IMR-90 (cell line): Measurements from ENCODE around the gene RASGRP1. TPM values are rescaled to one million over a fixed set of nuclear protein-coding genes. Genes with fewer than 3 reads are reported as not detected.
A peak's percentile ranks its signal among the peaks of the same experiment; 100 is the strongest.

Experiments used
- ATAC-seq: fragments of 200-7000 bp; cut with Tn5 transposase; 2 replicates; pipeline ENCODE4 v1.9.1; 2020; ENCODE audit warnings: low read depth, mild to moderate bottlenecking, moderate library complexity
- BruUV-seq: library from RNA; stranded (reverse); fragments of 400-500 nt; replicated peaks from 2 replicates; lab custom pipeline; 2021; lab: Mats Ljungman, UMichigan
- CTCF ChIA-PET: fragments of 300-600 bp; formaldehyde crosslinking; extraction: SDS; loops from one replicate; lab custom pipeline; 2021; ENCODE audit warnings: antibody characterized with exemption; lab: Yijun Ruan, JAX
- POLR2A ChIA-PET: fragments of 300-600 bp; sonication (Branson Sonifier 250); formaldehyde crosslinking; loops from one replicate; lab custom pipeline; 2022; ENCODE audit warnings: antibody characterized with exemption; ENCODE audit not compliant: unreplicated experiment; lab: Charles Lee
- DNase-seq: peaks from one replicate; pipeline ENCODE4 v3.0.0; 2013
- H2AFZ ChIP-seq: replicated peaks from 2 replicates; pipeline ENCODE3; 2013; ENCODE audit warnings: low read length, mild to moderate bottlenecking; ENCODE audit not compliant: poor library complexity
- H2AK5ac ChIP-seq: 2 replicates; pipeline ENCODE4 v1.6.1; 2013; ENCODE audit warnings: low read depth, low read length, inconsistent platforms
- H2AK9ac ChIP-seq: replicated peaks from 2 replicates; pipeline ENCODE3; 2013; ENCODE audit warnings: mild to moderate bottlenecking, low read depth, low read length, moderate library complexity; ENCODE audit not compliant: poor library complexity
- H2BK120ac ChIP-seq: 2 replicates; pipeline ENCODE4 v1.6.1; 2013; ENCODE audit warnings: low read depth, low read length, inconsistent platforms
- H2BK15ac ChIP-seq: 3 replicates; pipeline ENCODE4 v1.6.1; 2013; ENCODE audit warnings: low read depth, low read length, inconsistent platforms
- H2BK20ac ChIP-seq: 2 replicates; pipeline ENCODE4 v1.6.1; 2013; ENCODE audit warnings: low read depth, mild to moderate bottlenecking, inconsistent platforms, low read length, moderate library complexity
- H2BK5ac ChIP-seq: 2 replicates; pipeline ENCODE4 v1.6.1; 2013; ENCODE audit warnings: mild to moderate bottlenecking, low read depth, low read length, inconsistent platforms; ENCODE audit not compliant: poor library complexity, severe bottlenecking
- H3K14ac ChIP-seq: replicated peaks from 2 replicates; pipeline ENCODE4 v1.6.1; 2013; ENCODE audit warnings: low read depth, low read length, inconsistent platforms
- H3K18ac ChIP-seq: 2 replicates; pipeline ENCODE4 v1.6.1; 2013; ENCODE audit warnings: low read depth, low read length, control low read depth
- H3K23ac ChIP-seq: 2 replicates; pipeline ENCODE4 v1.6.1; 2013; ENCODE audit warnings: low read depth, low read length, inconsistent platforms
- H3K27ac ChIP-seq: 2 replicates; pipeline ENCODE4 v1.5.1; 2013; ENCODE audit warnings: mild to moderate bottlenecking, control low read depth, low read length; ENCODE audit not compliant: insufficient read depth
- H3K27me3 ChIP-seq: 2 replicates; pipeline ENCODE4 v1.6.1; 2013; ENCODE audit warnings: low read length; ENCODE audit not compliant: control insufficient read depth, insufficient read depth
- H3K36me3 ChIP-seq: 2 replicates; pipeline ENCODE4 v1.6.1; 2013; ENCODE audit warnings: low read length, mixed read lengths; ENCODE audit not compliant: control insufficient read depth, insufficient read depth
- H3K4ac ChIP-seq: 2 replicates; pipeline ENCODE4 v1.6.1; 2013; ENCODE audit warnings: low read depth, low read length, inconsistent platforms
- H3K4me1 ChIP-seq: 2 replicates; pipeline ENCODE4 v1.6.1; 2013; ENCODE audit warnings: low read length, mixed read lengths; ENCODE audit not compliant: control insufficient read depth, insufficient read depth
- H3K4me2 ChIP-seq: 2 replicates; pipeline ENCODE4 v1.6.1; 2013; ENCODE audit warnings: low read depth, mild to moderate bottlenecking, control low read depth, low read length, moderate library complexity
- H3K4me3 ChIP-seq: 2 replicates; pipeline ENCODE4 v1.5.1; 2013; ENCODE audit warnings: low read depth, mild to moderate bottlenecking, control low read depth, low read length, moderate library complexity; ENCODE audit not compliant: insufficient read depth
- H3K56ac ChIP-seq: 2 replicates; pipeline ENCODE4 v1.6.1; 2013; ENCODE audit warnings: low read length, inconsistent platforms; ENCODE audit not compliant: insufficient read depth; ENCODE audit errors: extremely low read depth
- H3K79me1 ChIP-seq, 2 experiments: 2 replicates each; pipeline ENCODE4 v1.6.1; 2013; ENCODE audit warnings: low read length in 2 of 2, inconsistent platforms in 1 of 2, low read depth in 1 of 2
- H3K9ac ChIP-seq: 2 replicates; pipeline ENCODE4 v1.6.1; 2013; ENCODE audit warnings: low read depth, low read length, control low read depth
- H3K9me1 ChIP-seq: 2 replicates; pipeline ENCODE4 v1.6.1; 2013; ENCODE audit warnings: low read length, inconsistent platforms; ENCODE audit not compliant: insufficient read depth
- H3K9me3 ChIP-seq: 2 replicates; pipeline ENCODE4 v1.6.1; 2013; ENCODE audit warnings: low read length; ENCODE audit not compliant: control insufficient read depth, insufficient read depth
- H4K20me1 ChIP-seq: 2 replicates; pipeline ENCODE4 v1.6.1; 2013; ENCODE audit warnings: low read length, inconsistent platforms; ENCODE audit not compliant: insufficient read depth
- H4K5ac ChIP-seq: 2 replicates; pipeline ENCODE4 v1.6.1; 2013; ENCODE audit warnings: mild to moderate bottlenecking, low read depth, low read length, control low read depth
- H4K8ac ChIP-seq, 2 experiments: 2 replicates each; pipeline ENCODE4 v1.6.1; 2013; ENCODE audit warnings: low read depth in 2 of 2, low read length in 2 of 2, control low read depth in 1 of 2, inconsistent platforms in 1 of 2
- H4K91ac ChIP-seq: 2 replicates; pipeline ENCODE4 v1.6.1; 2013; ENCODE audit warnings: low read depth, low read length, inconsistent platforms; ENCODE audit not compliant: insufficient read depth
- BHLHE40 ChIP-seq: fragments of 150-350 bp; IDR thresholded peaks from 2 replicates; pipeline ENCODE4 v1.6.1; 2016; ENCODE audit warnings: mild to moderate bottlenecking, low read depth, low read length
- CEBPB ChIP-seq: IDR thresholded peaks from 2 replicates; pipeline ENCODE4 v1.6.1; 2012; ENCODE audit warnings: low read depth, low read length, improper control_type of control experiment
- CHD1 ChIP-seq: IDR thresholded peaks from 2 replicates; pipeline ENCODE4 v1.6.1; 2012; ENCODE audit warnings: low read depth, low read length, improper control_type of control experiment
- FOS ChIP-seq: fragments of 150-350 bp; IDR thresholded peaks from 2 replicates; pipeline ENCODE4 v1.6.1; 2016; ENCODE audit warnings: low read depth, low read length
- MAFK ChIP-seq: IDR thresholded peaks from 2 replicates; pipeline ENCODE4 v1.6.1; 2012; ENCODE audit warnings: low read depth, low read length, improper control_type of control experiment
- MAZ ChIP-seq: IDR thresholded peaks from 2 replicates; pipeline ENCODE4 v1.6.1; 2012; ENCODE audit warnings: low read depth, mild to moderate bottlenecking, low read length, improper control_type of control experiment, moderate library complexity, borderline replicate concordance
- MXI1 ChIP-seq: IDR thresholded peaks from 2 replicates; pipeline ENCODE4 v1.6.1; 2012; ENCODE audit warnings: low read depth, mild to moderate bottlenecking, low read length, moderate library complexity, borderline replicate concordance
- NFE2L2 ChIP-seq: fragments of 150-350 bp; IDR thresholded peaks from 2 replicates; pipeline ENCODE4 v1.6.1; 2016; ENCODE audit warnings: low read depth, mild to moderate bottlenecking, low read length
- POLR2A ChIP-seq: IDR thresholded peaks from 2 replicates; pipeline ENCODE4 v1.6.1; 2012; ENCODE audit warnings: mild to moderate bottlenecking, low read depth, low read length
- RAD21 ChIP-seq: IDR thresholded peaks from 2 replicates; pipeline ENCODE4 v1.6.1; 2012; ENCODE audit warnings: low read length, improper control_type of control experiment
- RCOR1 ChIP-seq: IDR thresholded peaks from 2 replicates; pipeline ENCODE4 v1.6.1; 2012; ENCODE audit warnings: mild to moderate bottlenecking, low read length, improper control_type of control experiment; ENCODE audit not compliant: insufficient replicate concordance
- RFX5 ChIP-seq: IDR thresholded peaks from 2 replicates; pipeline ENCODE4 v1.8.0; 2012; ENCODE audit warnings: low read depth, mild to moderate bottlenecking, low read length, moderate library complexity
- SMC3 ChIP-seq: fragments of 150-350 bp; IDR thresholded peaks from 2 replicates; pipeline ENCODE4 v1.6.1; 2016; ENCODE audit warnings: low read depth, mild to moderate bottlenecking, antibody characterized with exemption, low read length, moderate library complexity
- WGBS, 2 experiments: methylation state at CpG; one replicate each; pipeline versions ENCODE4 v1.1.5 to v1.1.7; 2013; ENCODE audit warnings: missing lambda C conversion rate in 2 of 2; ENCODE audit not compliant: insufficient read length in 1 of 2; ENCODE audit errors: extremely low coverage in 2 of 2; 5-methylcytosine and 5-hydroxymethylcytosine counted together
- dilution Hi-C: fragments of 300-500 bp; cut with HindIII; formaldehyde crosslinking; loops from one replicate; pipeline ENCODE4 v1.14.3; 2018; ENCODE audit warnings: low sequenced_read_pairs; ENCODE audit not compliant: unreplicated experiment
- in situ Hi-C: fragments of 300-500 bp; cut with MboI; formaldehyde crosslinking; loops from 3 replicates; pipeline ENCODE4 v1.14.3; 2019; ENCODE audit warnings: low sequenced_read_pairs, inconsistent platforms, mixed read lengths
- intact Hi-C: fragments of 100-400 bp; cut with micrococcal nuclease; formaldehyde crosslinking; loops from 2 replicates; pipeline ENCODE4 v1.10.0; 2022
- polyA plus RNA-seq, 3 experiments: library from polyadenylated mRNA; depleted of rRNA; stranded (reverse); fragments of >200 nt; gene quantifications; 2 replicates each; pipeline ENCODE4 v1.2.3, GENCODE V29; 2012; ENCODE audit warnings: low replicate concordance in 1 of 3
- total RNA-seq: library from RNA; depleted of rRNA; stranded (reverse); fragments of >200 nt; gene quantifications from 2 replicates; pipeline ENCODE4 v1.2.3, GENCODE V29; 2012
- TF ChIP-seq, protein P1 (sequence below): fragments of 150-350 bp; IDR thresholded peaks from 2 replicates; pipeline ENCODE4 v1.6.1; 2016; ENCODE audit warnings: low read depth, mild to moderate bottlenecking, low read length, moderate library complexity, borderline replicate concordance
- TF ChIP-seq, protein P2 (sequence below): conservative IDR thresholded peaks from 2 replicates; pipeline ENCODE4 v1.5.1; 2012; ENCODE audit warnings: mild to moderate bottlenecking, low read depth, low read length, improper control_type of control experiment
- TF ChIP-seq, protein P3 (sequence below): fragments of 150-350 bp; IDR thresholded peaks from 2 replicates; pipeline ENCODE4 v1.6.1; 2017; ENCODE audit warnings: mild to moderate bottlenecking, antibody characterized with exemption, low read length, low read depth

The RASGRP1 gene
- total and polyA plus RNA-seq, 2 of the 4 experiments (the other 2 are of a cell fraction) = 1.4 to 3.2 TPM

DNA sequence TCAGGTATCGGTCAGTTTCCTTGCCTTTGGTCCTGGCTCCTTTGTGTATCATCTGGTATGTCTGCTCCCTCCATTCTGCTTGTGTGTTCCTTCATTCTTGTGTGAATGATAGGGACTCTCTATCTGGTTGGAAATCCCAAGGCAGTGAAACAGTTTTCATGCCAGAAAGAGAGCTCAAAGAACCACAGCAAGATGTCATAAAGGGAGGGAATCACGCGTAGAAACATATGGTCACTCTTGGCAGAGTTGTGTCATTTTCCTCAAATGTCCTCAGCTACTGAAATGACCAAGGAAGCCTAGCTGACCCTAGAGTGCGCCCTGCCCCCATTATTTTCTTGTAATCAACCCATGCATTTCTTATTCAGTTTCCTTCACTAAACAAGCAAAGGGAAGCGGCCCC, 48.0 kb downstream of the RASGRP1 start:
- H4K91ac ChIP-seq = peak overlapping the region; percentile 20
- no peak overlapping the region for H3K9ac ChIP-seq
- peak overlapping the region; percentile 88; the same call in 1 of the 2 replicates for H3K18ac ChIP-seq
- no peak for DNase-seq
- H3K4me2 ChIP-seq = no peak overlapping the region
- no peak overlapping the region for H3K27ac ChIP-seq
- no TSS peak for BruUV-seq
- no peak overlapping the region for H3K56ac ChIP-seq
- CTCF ChIA-PET = no interaction called here
- no peaks in the 10 kb centered on the region for H3K9me1 ChIP-seq
- peak overlapping the region in 1 of 2 experiments; percentile 30; a peak in 1 of 4 replicates for H4K8ac ChIP-seq
- no peaks in the 10 kb centered on the region for H3K27me3 ChIP-seq
- dilution Hi-C loops = no loop called here
- no peak overlapping the region for H3K14ac ChIP-seq
- TF ChIP-seq CHD1 = no peak
- no peak for TF ChIP-seq MAZ
- TF ChIP-seq, protein P1, sequence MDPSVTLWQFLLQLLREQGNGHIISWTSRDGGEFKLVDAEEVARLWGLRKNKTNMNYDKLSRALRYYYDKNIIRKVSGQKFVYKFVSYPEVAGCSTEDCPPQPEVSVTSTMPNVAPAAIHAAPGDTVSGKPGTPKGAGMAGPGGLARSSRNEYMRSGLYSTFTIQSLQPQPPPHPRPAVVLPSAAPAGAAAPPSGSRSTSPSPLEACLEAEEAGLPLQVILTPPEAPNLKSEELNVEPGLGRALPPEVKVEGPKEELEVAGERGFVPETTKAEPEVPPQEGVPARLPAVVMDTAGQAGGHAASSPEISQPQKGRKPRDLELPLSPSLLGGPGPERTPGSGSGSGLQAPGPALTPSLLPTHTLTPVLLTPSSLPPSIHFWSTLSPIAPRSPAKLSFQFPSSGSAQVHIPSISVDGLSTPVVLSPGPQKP = no peak
- no peak for TF ChIP-seq FOS
- TF ChIP-seq NFE2L2 = no peak
- no peak for TF ChIP-seq SMC3
- no peak for TF ChIP-seq MAFK
- TF ChIP-seq RCOR1 = no peak
- TF ChIP-seq MXI1 = no peak
- TF ChIP-seq, protein P2, sequence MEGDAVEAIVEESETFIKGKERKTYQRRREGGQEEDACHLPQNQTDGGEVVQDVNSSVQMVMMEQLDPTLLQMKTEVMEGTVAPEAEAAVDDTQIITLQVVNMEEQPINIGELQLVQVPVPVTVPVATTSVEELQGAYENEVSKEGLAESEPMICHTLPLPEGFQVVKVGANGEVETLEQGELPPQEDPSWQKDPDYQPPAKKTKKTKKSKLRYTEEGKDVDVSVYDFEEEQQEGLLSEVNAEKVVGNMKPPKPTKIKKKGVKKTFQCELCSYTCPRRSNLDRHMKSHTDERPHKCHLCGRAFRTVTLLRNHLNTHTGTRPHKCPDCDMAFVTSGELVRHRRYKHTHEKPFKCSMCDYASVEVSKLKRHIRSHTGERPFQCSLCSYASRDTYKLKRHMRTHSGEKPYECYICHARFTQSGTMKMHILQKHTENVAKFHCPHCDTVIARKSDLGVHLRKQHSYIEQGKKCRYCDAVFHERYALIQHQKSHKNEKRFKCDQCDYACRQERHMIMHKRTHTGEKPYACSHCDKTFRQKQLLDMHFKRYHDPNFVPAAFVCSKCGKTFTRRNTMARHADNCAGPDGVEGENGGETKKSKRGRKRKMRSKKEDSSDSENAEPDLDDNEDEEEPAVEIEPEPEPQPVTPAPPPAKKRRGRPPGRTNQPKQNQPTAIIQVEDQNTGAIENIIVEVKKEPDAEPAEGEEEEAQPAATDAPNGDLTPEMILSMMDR = no peak
- TF ChIP-seq RAD21 = no peak
- TF ChIP-seq RFX5 = no peak
- TF ChIP-seq BHLHE40 = no peak
- TF ChIP-seq POLR2A = no peak
- TF ChIP-seq, protein P3, sequence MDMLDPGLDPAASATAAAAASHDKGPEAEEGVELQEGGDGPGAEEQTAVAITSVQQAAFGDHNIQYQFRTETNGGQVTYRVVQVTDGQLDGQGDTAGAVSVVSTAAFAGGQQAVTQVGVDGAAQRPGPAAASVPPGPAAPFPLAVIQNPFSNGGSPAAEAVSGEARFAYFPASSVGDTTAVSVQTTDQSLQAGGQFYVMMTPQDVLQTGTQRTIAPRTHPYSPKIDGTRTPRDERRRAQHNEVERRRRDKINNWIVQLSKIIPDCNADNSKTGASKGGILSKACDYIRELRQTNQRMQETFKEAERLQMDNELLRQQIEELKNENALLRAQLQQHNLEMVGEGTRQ = no peak
- TF ChIP-seq CEBPB = no peak
- H3K4me1 ChIP-seq = peaks cover 10% of the 10 kb centered on the region
- H2BK5ac ChIP-seq = peak overlapping the region; percentile 45
- no peak; the same call in 1 of the 2 replicates for ATAC-seq
- H3K4me3 ChIP-seq = no peak overlapping the region
- H3K23ac ChIP-seq = peak overlapping the region; percentile 28; the same call in 1 of the 2 replicates
- no peaks in the 10 kb centered on the region for H3K9me3 ChIP-seq
- H3K79me1 ChIP-seq = no peaks in the 10 kb centered on the region
- peak overlapping the region; percentile 17 for H2AK5ac ChIP-seq
- H3K4ac ChIP-seq = 0 out of 2 replicates have a peak overlapping the region, but pooled peaks have one; percentile 3
- no peaks in the 10 kb centered on the region for H4K20me1 ChIP-seq
- POLR2A ChIA-PET = no interaction called here
- in situ Hi-C loops = no loop called here
- no peak overlapping the region for H2AFZ ChIP-seq
- H2BK15ac ChIP-seq = 0 out of 3 replicates have a peak overlapping the region, but pooled peaks have one; percentile 2
- H4K5ac ChIP-seq = peak overlapping the region; percentile 94; the same call in 1 of the 2 replicates
- intact Hi-C loops = loop anchor here (2.0 kb wide), 1 partner anchor 20 kb away; no protein-coding TSS in a partner anchor
- H2BK20ac ChIP-seq = peak overlapping the region; percentile 62
- no CpG with 5 or more reads among the region's 5 CpGs for WGBS, 2 experiments
- no peaks in the 10 kb centered on the region for H3K36me3 ChIP-seq
- peak overlapping the region; percentile 55 for H2BK120ac ChIP-seq
- H2AK9ac ChIP-seq = no peak overlapping the region
